GM19324 (cell line): ENCODE data around the gene CNOT4.

Experiments used
- ATAC-seq: cut with Tn5 transposase; IDR thresholded peaks from one replicate; pipeline ENCODE4 v1.9.1; 2021; ENCODE audit warnings: mild to moderate bottlenecking, moderate library complexity; ENCODE audit not compliant: unreplicated experiment, low FRiP score

The CNOT4 gene

DNA sequence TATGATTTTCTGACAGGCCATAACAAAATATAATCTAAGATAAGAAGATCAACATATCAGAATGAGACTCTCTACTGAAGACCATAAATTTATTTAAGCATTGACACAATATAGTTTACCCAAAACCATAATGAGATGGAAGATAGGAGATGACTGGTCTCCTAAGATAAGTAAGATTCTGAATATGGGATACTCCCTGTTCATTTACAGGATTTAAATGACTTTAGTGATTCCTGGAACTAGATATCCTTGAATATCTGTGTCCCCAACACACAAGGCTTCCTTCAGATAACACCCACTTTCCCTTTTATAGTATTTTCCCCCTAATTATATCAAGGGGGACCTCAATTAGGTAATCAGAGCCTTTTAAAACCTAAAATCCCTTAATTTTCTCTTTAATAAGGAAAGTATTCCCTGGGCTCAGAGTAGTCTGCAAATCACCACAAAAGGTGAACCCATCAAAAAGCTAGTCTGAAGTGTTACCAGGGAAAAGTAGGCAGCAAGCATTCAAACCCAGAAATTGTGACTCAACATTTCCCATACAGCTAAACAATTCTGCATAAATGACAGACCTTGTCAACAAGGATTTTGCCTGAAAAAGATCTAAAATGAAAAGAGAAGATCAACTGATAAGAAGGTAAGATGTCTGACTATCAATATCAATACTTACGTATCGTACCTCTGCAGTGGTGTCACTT lies 99.9 kb downstream of the CNOT4 start:
- no peak for ATAC-seq

DNA sequence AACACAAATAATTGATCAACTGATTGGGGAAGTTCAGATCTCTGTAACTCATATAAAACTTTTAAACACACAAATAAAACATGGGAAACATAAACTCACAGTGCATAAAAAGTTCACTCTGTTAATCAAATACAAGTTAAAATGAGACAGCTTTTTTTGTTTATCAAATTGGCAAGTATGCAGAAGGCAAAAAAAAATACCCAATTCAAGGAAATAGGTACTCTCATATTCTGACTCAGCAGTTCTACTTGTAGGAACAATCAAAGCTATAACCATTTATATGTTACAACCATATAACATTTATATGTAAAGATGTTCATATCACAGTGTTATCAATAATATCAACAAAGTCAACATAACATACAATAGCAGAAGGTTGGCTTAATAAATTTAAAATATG lies 102.0 kb downstream of the CNOT4 start:
- ATAC-seq: no peak

DNA sequence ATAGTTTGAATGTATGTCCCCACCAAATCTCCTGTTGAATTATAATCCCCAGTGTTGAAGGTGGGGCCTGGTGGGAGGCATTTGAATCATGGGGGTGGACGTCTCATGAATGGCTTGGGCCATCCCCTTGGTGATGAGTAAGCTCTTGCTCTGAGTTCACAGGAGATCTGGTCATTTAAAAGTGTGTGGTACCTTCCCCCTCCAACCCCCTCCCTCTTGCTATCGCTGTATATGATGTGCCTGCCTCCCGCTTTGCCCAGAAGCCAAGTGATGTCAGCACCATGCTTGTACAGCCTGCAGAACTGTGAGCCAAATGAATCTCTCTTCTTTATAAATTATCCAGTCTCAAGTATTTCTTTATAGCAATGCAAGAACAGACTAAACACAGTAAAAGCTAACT lies 103.0 kb downstream of the CNOT4 start:
- no peak for ATAC-seq

DNA sequence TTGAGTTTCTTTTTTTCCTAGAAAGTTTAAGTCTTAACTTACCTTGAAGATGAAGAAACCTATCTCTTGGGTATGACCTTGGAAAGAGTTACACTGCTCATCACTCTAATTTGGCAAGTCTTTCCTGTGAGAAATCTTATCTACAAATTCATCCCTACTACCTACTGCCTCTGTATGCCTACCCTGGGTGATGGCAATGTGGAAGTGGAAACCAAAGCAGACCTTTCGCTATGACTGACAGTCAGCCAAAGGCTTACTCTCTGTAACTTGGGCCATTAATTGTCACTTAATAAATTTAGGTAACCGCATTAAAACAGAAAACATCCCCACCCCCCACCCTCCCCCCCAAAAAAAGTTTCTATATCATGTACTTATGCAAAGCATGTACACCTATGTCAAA lies 103.9 kb downstream of the CNOT4 start:
- ATAC-seq: no peak

DNA sequence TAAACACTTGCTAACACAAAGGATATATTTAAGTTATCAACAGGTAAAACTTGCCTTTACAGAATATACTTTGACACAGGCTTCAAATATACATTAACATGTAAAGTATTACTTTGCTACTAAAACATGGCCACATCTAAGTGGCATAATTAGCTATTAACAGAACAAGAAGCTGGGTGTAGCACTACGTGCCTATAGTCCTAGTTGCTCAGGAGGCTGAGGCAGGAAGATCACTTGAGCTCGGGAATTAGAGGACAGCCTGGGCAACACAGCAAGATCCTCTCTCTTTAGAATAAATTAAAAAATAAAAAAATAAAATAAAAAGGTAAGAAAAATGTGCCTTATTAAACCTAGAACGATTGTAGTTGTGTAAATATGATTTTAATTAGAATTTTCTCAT lies 106.6 kb downstream of the CNOT4 start:
- ATAC-seq: no peak

DNA sequence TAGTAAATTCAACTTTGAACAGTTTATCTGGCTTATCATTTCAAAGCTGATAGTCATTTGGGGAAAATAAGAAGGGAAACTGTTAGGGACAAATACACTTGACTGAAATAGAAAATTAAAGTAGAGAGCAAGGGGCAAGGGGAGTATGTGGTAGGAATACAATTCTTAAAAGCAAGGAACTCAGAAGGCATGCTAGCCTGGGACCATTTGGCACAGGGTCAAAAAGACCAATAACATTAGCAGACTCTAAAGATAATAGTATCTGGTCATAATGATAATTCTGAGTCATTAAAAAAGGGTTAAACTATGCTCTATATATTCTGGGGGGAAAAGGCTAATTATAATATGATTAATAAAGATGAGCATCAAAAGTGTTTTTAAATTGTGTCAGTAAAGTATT lies 112.2 kb downstream of the CNOT4 start:
- no peak for ATAC-seq

DNA sequence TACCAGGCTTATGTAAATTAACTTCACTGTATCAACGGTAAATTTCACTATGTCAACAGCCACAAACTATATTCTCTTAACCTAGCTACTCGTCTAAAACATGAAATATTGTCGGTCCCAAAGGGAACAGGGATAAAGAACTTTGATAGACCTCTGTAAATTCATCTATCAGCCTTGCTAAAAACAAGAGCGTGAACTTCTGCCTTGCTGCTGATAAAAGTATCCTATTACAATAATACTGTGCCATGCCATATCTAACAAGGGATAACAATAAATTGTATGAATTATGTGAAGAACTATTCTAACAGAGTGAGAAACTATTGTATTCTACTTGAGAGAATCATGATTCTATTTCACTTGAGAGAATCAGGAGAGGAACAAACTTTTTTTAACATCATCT lies 117.2 kb downstream of the CNOT4 start:
- ATAC-seq: no peak

DNA sequence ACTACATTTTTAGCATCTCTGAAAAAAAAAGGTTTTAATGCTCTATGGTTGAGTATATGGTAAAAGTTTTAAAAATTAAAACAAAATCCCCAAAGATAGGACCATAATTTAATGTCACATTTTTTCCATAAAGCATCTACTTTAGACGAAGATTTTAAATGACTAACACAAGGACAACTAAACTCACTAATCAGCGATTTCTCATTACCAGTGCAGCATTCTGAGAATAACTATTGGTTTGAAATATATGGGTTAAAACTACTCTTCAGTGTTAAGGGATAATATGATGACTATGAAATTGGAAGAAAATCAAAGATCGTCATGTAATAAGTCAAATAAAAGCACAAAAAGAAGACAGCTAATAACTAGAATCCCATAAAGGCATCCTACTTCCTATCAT lies 118.4 kb downstream of the CNOT4 start:
- ATAC-seq: no peak

DNA sequence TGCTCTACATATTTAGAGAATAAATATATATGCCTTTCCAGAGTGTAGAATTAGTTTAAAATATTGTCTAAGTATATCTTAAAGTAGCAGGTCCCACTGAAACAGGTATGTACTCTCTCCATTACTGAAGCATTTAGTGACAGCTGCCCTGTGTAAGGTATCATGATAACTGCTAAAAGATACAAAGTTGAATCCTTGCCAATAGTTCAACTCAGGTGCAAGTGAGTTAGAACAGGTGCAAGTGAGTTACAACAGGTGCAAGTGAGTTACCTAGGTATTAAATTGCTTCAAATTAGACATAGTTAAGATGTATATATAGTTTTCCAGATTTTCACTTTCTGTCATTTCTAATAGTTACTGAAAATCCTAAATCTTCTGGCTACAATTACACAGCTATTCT lies 119.1 kb downstream of the CNOT4 start:
- ATAC-seq: no peak

DNA sequence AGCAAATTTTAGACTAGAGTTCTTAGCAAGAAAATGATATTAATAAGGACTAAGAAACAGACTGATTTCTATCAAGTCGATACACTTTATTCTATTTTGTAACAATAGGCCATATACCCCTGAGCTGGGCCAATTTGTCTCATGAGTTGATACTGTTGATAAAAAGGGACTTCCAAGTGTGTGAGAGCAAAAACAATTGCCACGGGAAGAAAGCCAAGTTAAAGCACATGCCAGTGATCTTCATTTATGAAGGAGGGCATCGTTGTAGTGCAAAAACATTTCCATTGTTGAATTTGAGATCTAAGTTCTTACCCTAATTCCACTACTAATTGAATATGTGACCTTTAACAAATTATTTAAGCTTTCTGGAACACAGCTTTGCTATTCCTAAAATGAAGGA lies 119.9 kb downstream of the CNOT4 start:
- no peak for ATAC-seq

DNA sequence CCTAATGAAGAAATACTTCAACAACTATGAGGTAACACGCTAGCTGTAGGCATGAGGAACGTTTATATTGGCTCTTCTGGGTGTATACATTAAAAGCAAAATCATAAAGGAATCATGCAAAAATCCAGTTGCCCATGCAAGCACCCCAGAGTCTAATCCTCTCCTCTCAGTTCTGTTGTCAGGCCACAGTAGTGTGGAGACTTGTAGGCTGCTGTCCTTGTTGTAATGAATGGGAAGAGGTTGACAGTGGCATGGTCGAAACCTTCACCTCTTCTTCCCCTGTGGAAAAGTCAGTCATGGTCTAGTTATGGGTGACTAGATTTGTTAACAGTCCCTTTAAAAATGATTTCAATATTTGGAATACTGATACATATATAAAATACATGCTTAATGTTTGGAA lies 121.3 kb downstream of the CNOT4 start:
- ATAC-seq: no peak

DNA sequence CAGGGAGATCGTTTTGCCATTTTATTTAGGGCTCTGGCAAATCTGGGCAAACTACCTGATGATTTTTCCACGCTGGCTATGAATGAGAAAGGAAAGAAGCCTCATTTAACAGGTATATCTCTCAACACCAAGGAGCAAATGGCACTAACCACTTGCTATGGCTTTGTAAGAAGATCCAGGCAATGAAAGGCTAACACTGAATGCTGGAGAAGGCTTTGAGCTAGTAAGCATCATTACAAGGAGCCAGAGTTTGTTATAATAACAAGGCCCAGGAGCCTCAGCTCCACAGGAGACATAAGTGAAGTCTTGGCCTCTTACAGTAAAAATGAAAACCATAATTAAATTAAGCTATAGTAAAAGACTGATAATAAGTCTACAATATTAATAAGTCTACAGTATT lies 123.1 kb downstream of the CNOT4 start:
- ATAC-seq: no peak

DNA sequence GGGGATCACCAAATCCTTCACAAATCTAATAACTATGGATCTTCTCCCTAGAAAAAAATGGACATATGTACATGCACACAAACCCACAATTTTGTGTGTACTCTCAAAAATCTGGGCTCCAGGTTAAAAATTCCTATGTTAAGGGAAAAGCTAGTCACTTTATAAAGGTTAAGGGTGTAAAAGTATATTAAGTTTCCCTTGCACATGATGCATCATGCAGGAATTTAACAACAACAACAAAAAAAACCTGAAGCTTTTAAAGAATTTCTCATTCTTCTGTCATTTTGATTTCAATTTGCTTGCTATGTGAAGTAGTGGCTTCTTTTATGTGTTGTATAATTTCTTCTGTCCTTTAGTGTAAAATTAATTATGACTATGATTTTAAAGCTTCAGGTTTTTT lies 123.7 kb downstream of the CNOT4 start:
- no peak for ATAC-seq

DNA sequence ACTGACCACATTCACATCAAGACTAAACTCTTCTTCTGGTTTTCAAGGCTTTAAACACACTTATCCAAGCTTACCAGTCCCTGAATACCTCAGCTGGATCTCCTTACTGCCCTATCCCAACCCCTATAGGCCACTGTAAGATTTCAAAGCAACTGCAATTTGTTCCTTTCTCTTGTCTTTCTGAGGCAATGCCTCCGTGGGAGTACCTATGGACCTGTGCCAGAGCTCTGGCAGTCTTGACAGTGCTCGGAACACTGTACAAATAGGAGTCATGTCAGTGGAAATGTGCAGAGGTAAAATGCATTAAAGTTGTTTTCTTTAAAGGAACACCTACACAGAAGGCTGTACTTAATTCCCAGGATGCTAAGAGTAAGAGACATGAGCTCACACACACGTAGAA lies 124.7 kb downstream of the CNOT4 start:
- no peak for ATAC-seq

DNA sequence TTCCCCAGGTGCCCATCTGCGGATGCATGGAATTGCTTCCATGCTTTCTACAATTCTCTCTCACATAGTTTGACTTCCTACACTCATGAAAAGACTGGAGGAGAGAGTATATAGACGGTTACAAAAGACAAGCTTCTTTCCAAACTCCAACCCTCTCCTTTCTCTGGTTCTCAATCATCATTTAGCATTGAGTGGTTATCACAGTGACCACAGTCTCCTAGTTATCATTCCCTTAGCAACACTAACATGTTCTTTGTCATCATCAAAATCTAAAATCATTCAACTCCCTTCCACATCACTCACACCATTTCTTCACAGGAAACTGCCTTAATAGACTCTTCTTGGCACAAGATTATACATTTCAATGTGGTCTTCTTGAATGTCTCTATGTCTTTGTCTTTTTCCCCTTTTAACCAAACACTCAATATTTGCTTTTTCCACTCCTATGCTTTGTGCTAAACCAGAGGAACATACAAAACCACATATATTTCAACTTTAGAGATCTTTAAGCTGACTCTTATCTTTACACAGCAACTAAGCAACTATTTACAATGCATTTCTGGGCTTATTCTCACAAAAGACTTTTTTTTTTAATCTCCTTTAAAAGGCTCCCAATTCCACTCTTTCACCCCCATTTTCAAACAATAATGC lies 126.3 kb downstream of the CNOT4 start:
- no peak for ATAC-seq

DNA sequence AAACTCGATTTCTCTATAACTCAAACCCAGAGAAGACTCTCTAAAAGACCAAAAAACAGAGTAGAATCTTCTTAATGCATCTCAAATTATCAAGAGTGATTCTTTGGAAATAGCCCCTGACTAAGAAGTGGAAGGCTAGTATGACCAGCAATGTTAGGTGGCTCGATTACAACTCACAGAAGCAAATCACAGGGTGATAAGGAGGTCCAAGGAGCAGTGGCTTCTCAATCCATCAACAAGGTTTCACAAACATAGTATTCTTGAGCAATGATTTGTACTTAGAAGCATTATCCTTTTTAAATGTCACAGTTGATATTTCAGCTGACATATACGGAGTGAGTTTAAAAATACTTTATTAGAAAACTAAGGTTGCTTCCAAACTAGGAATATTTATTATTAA lies 127.7 kb downstream of the CNOT4 start:
- no peak for ATAC-seq

DNA sequence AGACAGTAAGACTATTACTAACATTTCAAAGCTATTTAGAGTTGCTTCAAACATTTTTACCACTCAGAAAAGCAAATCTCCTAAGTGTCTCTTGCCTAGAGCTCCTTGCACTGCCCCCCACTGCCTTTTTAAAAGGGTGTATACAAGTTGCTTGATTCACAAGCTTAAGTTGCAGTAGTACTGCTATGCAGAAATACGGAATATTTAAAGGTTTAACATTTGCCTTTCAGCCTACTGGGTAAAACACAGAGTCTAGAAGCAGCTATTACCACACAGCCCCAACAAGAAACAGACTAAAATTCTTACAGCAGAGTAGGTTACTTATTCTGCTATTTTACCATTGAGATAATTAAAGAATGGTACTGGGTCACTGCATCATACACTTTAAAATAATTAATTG lies 128.5 kb downstream of the CNOT4 start:
- ATAC-seq: no peak

DNA sequence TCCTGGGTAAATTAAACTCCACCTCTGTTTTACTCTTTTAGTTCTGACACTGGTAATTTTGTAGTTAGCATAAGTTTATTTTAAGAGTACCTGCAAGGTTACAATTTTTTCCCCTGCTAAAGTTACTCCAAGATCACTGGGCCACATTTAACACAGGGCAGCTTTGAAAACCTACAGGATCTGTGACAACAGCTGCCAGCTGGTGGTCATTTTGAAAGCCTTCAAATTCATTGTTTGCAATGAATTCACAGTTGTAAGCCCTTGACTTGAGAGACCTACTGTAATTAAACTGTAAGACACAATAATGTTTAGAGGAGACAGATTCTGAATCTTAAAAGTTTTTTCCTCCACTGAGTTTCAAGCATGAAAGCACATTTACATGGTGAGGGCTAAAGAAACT lies 129.6 kb downstream of the CNOT4 start:
- no peak for ATAC-seq

DNA sequence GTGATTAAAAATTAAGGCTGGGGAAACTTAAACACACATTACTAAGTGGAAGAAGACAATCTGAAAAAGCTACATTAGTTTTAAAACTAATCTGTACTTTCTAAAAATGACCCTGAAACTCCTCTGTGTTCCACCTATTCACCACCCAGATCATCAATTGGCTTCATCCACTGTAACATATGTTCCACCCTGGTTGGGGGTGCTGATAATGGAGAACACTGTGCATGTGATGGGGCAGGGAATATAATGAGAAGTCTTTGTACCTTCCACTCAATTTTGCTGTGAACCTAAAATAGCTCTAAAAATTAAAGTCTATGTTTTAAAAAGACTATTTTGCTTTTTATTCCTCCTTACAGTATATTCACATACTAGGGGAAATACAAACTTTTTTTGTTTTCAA lies 132.7 kb downstream of the CNOT4 start:
- no peak for ATAC-seq

DNA sequence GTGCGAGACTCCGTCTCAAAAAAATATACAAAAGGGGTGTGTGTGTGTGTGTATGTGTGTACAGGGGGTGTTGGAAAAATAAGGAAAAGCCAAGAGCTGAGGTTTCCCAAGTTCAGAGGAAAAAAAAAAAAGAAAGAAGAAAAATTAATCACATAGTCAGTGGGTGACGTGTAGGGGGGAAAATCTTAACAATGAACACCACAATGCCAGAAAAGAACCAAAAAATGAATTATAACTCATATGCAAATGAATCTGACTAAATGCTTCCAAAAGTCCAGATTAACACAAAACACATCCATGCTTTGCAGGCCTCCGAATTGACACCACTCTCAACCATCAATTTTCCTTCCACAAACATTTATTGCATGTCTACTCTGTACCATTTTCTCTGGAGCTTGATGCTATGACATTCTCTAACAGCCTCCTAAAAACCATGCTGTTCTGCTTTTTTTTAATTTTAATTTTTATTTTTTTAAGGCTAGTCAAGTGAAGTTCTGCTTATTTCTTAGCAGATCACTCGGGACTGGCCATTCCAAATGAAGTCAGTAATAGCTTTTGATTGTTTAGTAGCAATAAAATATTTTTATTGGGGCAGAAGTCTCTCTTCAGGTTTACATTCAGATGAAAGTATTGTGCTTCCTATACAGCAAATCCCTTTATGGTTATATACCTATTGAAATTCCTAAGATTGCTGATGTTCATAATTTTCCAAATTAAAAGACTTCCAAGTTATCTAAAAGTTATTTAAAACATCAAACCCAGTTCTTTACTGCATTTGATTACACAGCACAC lies 133.8 kb downstream of the CNOT4 start:
- no peak for ATAC-seq

DNA sequence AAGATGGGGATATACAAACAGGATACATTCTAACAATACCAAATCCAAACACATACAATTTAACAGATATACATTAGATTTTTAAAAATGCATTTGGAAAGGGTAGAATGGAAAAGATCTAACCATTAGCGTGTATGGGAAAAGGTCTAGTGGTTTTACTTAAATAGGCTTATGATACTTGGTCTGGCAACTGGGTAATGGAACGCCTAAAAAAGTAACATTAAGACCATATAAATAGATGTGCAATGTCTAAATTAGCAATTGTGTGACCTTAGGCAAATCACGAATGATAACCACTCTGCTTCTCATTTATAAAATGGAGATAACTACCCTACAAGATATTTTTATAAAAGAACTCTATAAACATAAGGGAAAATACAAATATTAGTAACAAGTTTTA lies 135.2 kb downstream of the CNOT4 start:
- ATAC-seq: no peak

DNA sequence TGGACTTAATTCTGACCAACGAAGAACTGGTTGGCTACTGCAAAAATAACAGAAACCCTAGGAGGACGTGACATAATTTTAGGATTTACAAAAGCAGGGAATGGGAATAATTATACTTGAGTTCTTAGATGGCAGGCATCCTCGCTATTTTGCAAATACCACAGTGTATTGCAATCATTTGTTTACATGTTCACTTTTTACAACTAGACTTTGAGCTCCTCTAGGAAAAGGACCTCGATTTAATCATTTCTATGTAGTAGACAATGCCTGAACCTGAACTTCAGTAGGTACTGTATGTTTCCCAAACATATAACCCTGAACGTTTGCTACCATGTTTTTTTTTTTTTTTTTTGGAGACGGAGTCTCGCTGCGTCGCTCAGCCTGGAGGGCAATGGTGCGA lies 137.7 kb downstream of the CNOT4 start:
- ATAC-seq: no peak
